Stimulated activated CD8-positive, alpha-beta memory T cell treated with anti-CD3 and anti-CD28 coated beads, Interleukin-4, amount 100 ng/mL, for 24 hours (primary cell): Measurements from ENCODE around the gene PLCB1.

Experiments used
- DNase-seq: peaks from one replicate; pipeline ENCODE4 v3.0.0-alpha.2; 2020; ENCODE audit warnings: low read depth

Gene PLCB1

GRCh38 chr20:8657664-8658063 lies 525.6 kb downstream of the PLCB1 start:
- no peak for DNase-seq

GRCh38 chr20:8658103-8658502 lies 526.0 kb downstream of the PLCB1 start:
- no peak for DNase-seq

- no peak for DNase-seq
Measured at GRCh38 chr20:8661229-8661952, 529.3 kb downstream of the PLCB1 start.

DNA sequence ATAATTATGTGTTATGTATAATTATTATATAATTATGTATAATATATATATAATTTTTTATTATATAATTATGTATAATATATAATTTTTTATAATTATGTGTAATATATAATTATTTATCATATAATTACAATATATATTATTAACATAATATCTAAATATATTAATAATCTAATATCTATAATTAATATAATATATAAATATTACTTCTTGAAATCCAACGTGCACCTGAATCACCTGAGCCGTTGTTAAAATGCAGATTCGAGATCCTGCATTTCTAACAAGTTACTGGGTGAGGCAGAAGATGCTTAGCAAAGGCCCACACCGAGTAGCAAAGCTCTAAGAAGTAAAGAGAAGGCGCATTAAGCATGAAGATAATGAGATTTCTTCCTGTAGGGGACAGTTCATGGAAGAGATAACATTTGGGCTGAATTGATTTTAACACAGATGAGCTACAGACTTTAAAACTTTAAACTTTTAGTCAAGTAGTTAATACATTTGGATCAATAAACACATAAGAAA lies 530.4 kb downstream of the PLCB1 start:
- DNase-seq = no peak

DNA sequence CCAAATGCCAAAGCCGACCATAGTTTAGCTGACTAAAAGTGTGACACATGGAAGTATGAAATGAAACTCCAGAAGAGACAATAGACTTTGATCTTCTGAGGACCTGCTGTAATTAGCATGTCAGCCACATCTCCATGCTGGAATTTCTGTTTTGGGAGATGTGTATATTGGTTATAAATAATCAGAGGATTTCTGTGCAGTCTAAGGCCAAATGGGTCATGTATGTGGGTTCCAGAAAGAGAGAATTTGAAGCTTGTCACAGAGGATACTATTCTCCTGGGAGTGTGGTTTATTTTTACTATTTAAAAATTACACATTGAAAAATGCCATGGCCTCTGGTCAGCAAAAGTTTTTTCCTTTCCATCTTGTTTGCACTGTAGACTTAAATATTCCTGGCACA lies 531.4 kb downstream of the PLCB1 start:
- DNase-seq = no peak

DNA sequence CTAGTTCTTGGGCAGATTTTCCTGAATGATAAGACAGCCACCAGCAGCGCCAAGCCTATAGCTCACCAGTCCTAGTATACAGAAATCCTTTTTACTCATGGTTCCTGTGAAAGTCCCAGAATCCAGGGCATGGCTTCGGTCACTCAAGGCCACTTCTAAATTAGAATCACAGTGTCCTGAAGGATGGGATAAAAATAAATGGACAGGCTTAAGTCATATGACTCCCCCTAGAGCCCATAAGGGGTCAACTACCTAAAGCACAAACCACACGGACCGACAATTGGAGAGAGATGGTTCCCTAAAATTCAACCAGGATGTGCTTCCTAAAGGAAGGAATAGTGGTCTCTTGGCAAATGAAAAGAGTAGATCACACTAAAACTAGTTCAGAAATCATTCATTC lies 532.7 kb downstream of the PLCB1 start:
- DNase-seq = no peak

- DNase-seq = no peak
Measured at GRCh38 chr20:8667306-8667705, 535.2 kb downstream of the PLCB1 start.

- no peak for DNase-seq
Measured at GRCh38 chr20:8670207-8670892, 538.3 kb downstream of the PLCB1 start.

GRCh38 chr20:8670893-8671215 lies 538.8 kb downstream of the PLCB1 start:
- DNase-seq = no peak

DNA sequence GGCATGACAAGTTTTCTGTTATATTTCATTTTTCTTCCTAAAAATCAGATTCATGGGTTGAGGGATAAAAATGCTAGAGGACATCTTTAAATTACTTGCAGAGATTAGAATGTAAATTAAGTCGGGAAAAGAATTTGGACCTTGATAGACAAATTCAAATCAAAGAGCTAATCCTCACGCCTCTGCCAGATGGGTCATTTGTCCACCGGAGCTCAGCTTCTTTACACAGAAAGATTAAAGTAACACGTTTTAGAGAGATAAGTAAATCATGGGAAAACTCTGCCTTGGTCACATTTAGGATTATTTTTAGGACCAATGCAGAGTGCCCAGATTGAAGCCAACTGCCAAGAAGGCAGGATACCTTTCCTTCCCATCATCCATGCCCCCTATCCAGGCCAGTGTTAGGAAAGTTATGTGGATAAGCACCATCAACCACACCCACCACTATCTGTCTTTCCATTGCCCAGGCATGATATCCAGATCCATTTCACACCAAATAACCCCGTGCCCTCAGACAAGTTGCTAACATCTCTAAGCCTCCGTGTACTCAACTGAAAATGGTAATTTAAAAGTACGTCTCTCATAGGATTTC lies 539.4 kb downstream of the PLCB1 start:
- DNase-seq = no peak

DNA sequence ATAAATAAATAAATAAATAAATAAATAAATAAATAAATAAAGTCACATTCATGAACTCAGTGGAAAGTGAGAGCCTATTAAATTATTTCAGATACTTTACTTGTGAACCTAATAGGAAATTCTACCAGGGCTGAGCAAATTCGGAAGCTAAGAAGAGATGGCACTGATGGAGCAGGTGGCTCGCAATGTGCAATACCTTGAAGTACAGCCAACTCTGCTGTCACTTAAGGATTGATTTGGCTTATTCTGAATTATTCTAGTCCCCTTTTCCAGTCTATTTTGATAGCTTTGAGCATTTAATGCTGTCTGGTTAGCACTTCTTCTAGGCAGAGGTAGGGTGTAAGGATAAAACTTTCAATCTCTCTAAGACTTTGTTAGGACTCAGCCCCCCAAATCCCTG lies 541.0 kb downstream of the PLCB1 start:
- DNase-seq = no peak

DNA sequence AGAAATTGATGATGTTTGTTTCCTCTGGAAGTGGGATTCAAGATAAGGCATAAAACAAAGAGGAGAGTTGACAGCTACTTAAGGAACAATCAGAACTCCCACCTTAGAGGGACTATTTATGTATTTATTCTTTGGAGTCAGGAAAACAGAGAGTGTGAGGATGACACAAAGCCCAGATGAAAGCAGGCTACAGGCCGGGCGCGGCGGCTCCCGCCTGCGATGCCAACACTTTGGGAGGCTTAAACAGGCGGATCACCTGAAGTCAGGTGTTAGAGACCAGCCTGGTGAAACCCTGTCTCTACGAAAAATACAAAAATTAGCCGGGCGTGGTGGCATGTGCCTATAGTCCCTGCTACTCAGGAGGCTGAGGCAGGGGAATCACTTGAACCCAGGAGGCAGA lies 543.8 kb downstream of the PLCB1 start:
- DNase-seq = no peak

- no peak for DNase-seq
Measured at GRCh38 chr20:8678098-8678776, 546.2 kb downstream of the PLCB1 start.

GRCh38 chr20:8689337-8689736 lies 557.3 kb downstream of the PLCB1 start:
- no peak for DNase-seq

DNA sequence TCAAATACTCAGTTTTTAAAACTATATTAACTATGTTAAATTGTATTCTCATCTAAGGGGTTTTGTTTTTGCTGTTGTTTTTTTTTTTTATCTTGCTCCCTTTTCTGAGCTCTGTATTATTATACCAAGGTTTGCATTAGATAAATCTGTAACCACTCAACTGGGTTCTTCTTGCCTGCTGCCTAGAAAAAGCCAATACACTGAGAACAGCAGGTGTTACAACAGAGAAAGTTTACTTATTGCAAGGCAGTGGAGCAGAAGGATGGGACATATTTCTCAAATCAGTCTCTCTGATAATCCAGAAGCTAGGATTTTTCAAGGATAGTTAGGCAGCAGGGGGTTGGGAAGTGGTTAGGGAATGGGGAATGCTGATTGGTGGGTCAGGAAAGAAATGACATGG lies 558.0 kb downstream of the PLCB1 start:
- DNase-seq = no peak

DNA sequence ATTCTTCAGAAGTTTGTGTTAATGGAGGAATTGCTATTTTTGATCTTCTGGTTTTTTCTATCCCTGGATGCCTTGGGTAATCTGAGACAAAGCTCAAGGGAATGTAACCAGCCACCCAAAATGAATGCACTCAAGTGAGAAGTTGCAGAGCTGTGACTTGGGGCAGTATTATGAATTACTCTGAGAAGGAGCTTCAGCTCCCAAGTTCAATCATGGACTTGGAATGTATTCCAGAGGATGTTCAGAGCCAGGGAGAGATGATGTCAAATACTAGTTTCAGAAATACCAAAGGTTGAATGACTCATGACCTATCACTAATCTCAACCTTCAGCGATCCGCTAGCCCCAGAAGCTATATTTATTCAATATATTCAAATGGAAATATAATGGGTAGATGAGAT lies 561.6 kb downstream of the PLCB1 start:
- DNase-seq = no peak

GRCh38 chr20:8700756-8701155 lies 568.7 kb downstream of the PLCB1 start:
- DNase-seq = no peak

- DNase-seq = no peak
Measured at GRCh38 chr20:8706961-8707700, 575.1 kb downstream of the PLCB1 start.

DNA sequence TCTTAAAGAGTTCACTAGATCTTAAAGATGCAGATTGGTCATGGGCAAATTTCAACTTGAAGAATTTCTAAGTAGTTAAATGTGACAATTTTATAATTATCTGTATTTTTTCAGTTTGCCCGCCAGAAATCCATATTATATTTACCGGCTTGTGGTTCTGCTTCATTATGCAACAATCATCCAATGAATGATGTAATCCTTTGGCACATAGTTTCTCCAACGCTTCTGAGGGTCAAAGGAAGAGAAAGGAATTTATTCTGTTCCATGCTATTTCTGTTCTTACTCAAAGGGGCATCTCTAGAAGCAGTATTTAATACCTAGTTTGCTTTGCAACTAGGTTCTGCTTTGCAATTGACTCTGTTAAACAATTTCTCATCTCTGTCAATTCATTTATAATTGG lies 577.6 kb downstream of the PLCB1 start:
- DNase-seq = no peak

GRCh38 chr20:8711501-8711900 lies 579.4 kb downstream of the PLCB1 start:
- DNase-seq = no peak

DNA sequence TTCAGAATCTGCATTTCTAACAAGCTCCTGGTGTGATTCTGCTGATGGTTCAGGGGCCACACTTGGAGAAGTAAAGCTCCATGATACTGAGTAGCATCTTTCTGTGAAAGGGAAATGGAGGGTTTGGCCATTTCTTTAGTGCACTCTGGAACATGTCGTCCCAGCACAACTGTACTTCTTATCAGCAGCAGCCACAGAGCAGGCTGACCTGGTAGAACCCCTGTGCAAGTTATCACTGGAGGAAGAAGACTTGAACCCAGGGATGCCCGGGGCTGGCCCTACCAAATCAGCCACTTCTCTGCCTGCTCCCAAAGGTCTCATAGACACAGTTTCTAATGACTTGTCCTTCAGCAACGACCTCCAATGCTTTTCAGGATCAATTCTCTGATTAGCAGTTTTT lies 582.1 kb downstream of the PLCB1 start:
- no peak for DNase-seq

- no peak for DNase-seq
Measured at GRCh38 chr20:8718279-8718678, 586.2 kb downstream of the PLCB1 start.
